GM19452 (cell line): Measurements from ENCODE around the gene TMCC3.
"Not testable (repeated sequence)": the region's sequence is repeated elsewhere in the genome, so short reads cannot be mapped to it uniquely, and the experiment has no call there.

Source experiments
- ATAC-seq: cut with Tn5 transposase; IDR thresholded peaks from one replicate; pipeline ENCODE4 v1.9.1; 2021; ENCODE audit not compliant: unreplicated experiment

The TMCC3 gene

GRCh38 chr12:94650143-94651056 lies at the start of gene TMCC3:
TSS of gene TMCC3 (minus strand) at chr12:94650557. CDS start at chr12:94650430, 127 bp downstream.
- peak; percentile 78 for ATAC-seq

GRCh38 chr12:94699801-94700200 lies 49.4 kb upstream of the TMCC3 start:
- ATAC-seq, result no peak

- no peak for ATAC-seq
These were observed 48.2 kb upstream of the TMCC3 start for GRCh38 chr12:94698578-94698977.

- no peak for ATAC-seq
These were observed 47.3 kb upstream of the TMCC3 start for GRCh38 chr12:94697631-94698030.

DNA sequence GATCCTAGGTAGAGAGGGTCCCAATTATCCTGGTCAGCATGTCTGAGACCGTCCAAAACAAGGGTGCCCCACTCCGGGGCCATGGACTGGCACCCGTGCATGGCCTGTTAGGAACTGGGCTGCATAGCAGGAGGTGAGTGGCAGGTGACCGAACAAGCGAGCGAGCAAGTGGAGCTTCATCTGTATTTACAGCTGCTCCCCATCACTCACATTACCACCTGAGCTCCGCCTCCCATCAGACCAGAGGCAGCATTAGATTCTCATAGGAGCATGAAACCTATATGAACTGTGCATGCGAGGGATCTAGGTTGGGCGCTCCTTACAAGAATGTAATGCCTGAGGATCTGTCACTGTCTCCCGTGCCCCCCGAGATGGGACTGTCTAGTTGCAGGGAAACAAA lies 44.4 kb upstream of the TMCC3 start:
- ATAC-seq, result no peak

DNA sequence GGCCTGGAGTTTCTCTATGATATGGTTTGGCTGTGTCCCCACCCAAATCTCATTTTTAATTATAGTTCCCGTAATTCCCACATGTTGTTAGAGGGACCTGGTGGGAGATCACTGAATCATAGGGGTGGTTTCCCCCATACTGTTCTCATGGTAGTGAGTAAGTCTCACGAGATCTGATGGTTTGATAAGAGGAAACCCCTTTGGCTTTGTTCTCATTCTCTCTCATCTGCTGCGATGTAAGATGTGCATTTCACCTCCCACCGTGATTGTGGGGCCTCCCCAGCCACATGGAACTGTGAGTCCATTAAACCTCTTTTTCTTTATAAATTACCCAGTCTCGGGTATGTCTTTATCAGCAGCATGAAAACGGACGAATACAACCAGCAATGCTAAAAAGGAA lies 42.5 kb upstream of the TMCC3 start:
- ATAC-seq, result not testable (repeated sequence)

GRCh38 chr12:94690198-94690771 lies 39.9 kb upstream of the TMCC3 start:
- no peak for ATAC-seq

GRCh38 chr12:94689646-94690036 lies 39.3 kb upstream of the TMCC3 start:
- no peak for ATAC-seq

DNA sequence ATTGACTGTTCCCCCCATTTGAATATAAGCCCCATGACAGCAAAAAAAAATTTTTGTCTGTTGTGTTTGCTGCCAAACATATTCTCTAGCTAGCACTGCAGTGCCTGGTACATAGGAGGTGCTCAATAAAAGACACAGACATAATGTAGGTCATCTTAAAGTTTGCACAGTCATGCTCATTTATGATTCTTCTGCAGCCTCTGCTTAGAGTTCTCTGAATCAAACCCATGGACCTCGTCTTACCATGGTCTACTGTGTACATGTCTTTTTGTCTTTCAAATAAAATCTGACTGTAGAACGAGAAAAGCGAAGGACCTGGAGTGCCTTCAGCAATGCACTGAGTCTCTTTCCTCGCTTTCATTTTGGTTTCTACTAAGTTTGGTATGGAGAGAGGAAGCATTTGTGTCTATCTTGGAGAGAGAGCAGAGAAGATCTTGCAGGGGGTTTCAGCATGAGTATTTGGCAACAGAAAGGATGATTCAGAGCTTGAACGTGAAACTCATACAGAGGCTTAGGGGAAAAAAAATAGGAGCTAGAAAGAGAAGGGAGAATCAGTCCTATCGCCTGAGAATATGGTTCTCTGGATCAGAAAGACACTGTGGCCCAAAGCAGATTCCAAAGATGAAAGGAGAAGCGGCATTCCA lies 38.8 kb upstream of the TMCC3 start:
- no peak for ATAC-seq

- no peak for ATAC-seq
These were observed 37.5 kb upstream of the TMCC3 start for GRCh38 chr12:94687891-94688290.

GRCh38 chr12:94686834-94687628 lies 36.7 kb upstream of the TMCC3 start:
- ATAC-seq, result no peak

DNA sequence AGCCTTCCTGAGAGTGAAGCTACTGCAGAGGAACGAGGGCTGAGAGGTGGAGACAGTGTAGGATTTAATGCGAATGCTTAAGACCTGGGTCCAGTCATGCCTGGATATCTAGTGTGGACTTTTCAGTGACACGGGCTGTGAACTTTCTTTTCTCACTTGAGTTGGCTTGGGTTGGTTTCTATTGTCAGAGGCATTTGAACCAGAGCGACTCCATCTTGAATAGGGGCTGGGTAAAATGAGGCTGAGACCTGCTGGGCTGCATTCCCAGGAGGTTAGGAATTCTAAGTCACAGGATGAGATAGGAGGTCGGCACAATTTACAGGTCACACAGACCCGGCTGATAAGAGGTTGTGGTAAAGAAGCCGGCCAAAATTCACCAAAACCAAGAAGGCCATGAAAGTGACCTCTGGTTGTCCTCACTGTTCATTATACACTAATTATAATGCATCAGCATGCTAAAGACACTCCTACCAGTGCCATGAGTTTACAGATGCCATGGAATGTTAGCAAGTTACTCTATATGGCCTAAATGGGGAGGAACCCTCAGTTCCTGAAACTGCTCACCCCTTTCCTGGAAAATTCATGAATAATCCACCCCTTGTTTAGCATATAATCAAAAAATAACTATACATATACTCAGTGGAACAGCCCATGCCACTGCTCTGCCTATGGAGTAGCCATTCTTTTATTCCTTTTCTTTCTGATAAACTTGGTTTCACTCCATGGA lies 34.2 kb upstream of the TMCC3 start:
- no peak for ATAC-seq

GRCh38 chr12:94679554-94680195 lies 29.3 kb upstream of the TMCC3 start:
- no peak for ATAC-seq

DNA sequence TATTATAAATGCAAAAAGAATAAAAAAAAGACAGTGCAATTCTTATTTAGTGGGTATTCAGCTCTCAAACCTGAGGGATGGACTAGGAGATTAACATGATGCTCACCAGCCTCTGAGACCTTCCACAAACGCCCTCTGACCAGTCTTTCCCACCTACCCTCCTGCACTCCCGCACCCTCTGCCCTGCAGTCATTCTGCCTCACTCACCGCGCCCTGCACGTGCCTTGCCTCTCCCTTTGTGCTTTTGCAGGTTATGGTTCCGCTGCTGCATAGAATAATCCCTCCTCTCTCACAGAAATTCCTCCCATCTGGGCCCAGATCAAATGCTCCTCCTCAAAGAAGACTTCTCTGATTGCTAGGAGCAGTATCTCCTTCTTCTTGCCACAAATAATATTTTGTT lies 28.5 kb upstream of the TMCC3 start:
- no peak for ATAC-seq

GRCh38 chr12:94678379-94678778 lies 28.0 kb upstream of the TMCC3 start:
- no peak for ATAC-seq

GRCh38 chr12:94677778-94678177 lies 27.4 kb upstream of the TMCC3 start:
- peak; percentile 44 for ATAC-seq

DNA sequence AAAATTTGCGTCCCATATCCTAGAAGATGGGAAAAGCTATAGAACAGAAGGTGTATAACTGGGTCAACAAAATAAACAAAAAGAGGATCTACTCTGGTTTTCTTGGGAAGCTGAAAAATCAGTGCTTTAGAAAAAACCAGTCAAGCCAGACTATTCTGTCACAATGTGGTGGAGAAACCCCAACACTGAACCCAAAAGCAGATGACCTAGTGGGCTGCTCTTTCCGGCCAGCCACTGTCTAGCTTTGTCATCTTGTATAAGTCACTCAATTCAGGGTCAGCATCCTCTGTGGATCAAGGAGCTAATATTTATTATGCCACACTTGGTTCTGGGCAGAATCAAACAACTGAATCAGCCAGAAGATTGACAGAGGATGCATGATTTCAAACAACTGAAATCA lies 26.6 kb upstream of the TMCC3 start:
- no peak for ATAC-seq

DNA sequence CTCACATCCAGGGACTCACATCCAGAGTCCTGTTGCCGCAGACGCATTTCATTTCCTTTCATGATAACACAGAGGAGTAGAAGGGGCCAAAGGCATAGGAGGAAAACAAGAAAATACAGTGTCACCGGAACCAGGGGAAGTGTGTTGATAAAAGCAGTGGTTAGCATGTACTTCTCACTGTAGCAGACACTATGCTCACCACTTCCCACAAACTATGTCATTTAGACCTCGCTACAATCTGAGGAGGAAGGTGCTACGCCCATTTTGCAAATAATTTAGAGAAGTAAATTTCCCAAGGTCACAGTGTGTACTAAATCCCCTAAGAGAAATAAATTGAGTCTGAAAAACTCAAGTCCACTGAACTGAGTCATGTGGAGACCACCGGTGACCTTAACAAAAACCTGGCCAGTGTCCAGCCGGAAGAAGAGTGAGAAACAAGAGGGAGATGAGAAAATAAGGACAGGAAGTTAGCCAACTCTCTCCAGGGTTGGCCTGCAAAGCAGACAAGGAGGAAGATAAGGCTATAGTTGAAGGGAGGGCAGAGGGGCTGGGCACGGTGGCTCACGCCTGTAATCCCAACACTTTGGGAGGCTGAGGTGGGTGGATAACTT lies 25.8 kb upstream of the TMCC3 start:
- peak; percentile 69 for ATAC-seq

GRCh38 chr12:94674835-94675234 lies 24.5 kb upstream of the TMCC3 start:
- ATAC-seq, result no peak

DNA sequence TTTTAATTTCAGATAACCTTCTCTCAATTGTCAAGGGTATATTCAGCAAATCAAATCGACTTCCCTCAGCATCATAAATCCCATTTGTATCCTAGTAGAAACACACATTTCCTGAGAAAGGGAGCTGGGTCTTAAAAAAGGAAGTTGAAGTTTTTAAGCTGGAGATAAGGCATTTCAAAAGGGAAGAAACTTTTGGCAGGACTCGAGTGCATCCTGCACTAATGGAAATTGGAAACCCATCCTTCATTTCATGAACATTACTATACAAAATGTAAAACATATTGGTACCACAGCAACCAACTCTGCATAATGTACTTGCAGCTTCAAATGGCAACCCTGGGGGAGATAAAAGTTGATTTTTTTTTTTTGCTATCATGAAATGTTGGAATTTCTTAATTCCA lies 23.7 kb upstream of the TMCC3 start:
- ATAC-seq, result no peak
